AG20443 (cell line): ENCODE measurements around the gene EMC7.

Experiments used
- DNase-seq: peaks from one replicate; pipeline ENCODE4 v3.0.0; 2012; ENCODE audit warnings: low spot score, mixed read lengths

The EMC7 gene

GRCh38 chr15:34038871-34039789 lies 62.5 kb downstream of the EMC7 start, which contains the start of gene AVEN:
Gene AVEN (minus strand): TSS chr15:34039204. CDS start chr15:34039046, 158 bp downstream.
- DNase-seq = peak; percentile 77

GRCh38 chr15:34038023-34038870 lies 63.4 kb downstream of the EMC7 start:
- peak; percentile 95 for DNase-seq
